ENCODE measurements around the gene SCMH1. TPM values are rescaled to one million over a fixed set of nuclear protein-coding genes. Genes with fewer than 3 reads are reported as not detected.
"Not testable (repeated sequence)": the region's sequence is repeated elsewhere in the genome, so short reads cannot be mapped to it uniquely, and the experiment has no call there.

Gene SCMH1
- total RNA-seq, 1 donor from 2014 or later = 25.5 TPM

GRCh38 chr1:41151846-41152245, 90.3 kb downstream of the SCMH1 start:
- DNase-seq (ENCODE audit: low read depth) = no peak
- TF ChIP-seq CTCF (conservative IDR thresholded peaks at IDR 0.05; ENCODE audit: low read depth, low read length) = no peak
- no peak overlapping the region for H3K4me3 ChIP-seq (ENCODE audit: low read depth, low read length)

GRCh38 chr1:41149570-41149969, 92.5 kb downstream of the SCMH1 start:
- DNase-seq (ENCODE audit: low read depth) = peak; percentile 82
- no peak overlapping the region for H3K4me3 ChIP-seq (ENCODE audit: low read depth, low read length)
- TF ChIP-seq CTCF (conservative IDR thresholded peaks at IDR 0.05; ENCODE audit: low read depth, low read length) = no peak

GRCh38 chr1:41144285-41144684, 97.8 kb downstream of the SCMH1 start:
- no peak for DNase-seq (ENCODE audit: low read depth)
- H3K4me3 ChIP-seq (ENCODE audit: low read depth, low read length) = no peak overlapping the region
- TF ChIP-seq CTCF (conservative IDR thresholded peaks at IDR 0.05; ENCODE audit: low read depth, low read length) = no peak

- TF ChIP-seq CTCF (conservative IDR thresholded peaks at IDR 0.05; ENCODE audit: low read depth, low read length) = no peak
- DNase-seq (ENCODE audit: low read depth) = no peak
- no peak overlapping the region for H3K4me3 ChIP-seq (ENCODE audit: low read depth, low read length)
Observed at GRCh38 chr1:41138549-41138948, 103.6 kb downstream of the SCMH1 start.

GRCh38 chr1:41135196-41135947, 106.7 kb downstream of the SCMH1 start:
- no peak for TF ChIP-seq CTCF (conservative IDR thresholded peaks at IDR 0.05; ENCODE audit: low read depth, low read length)
- DNase-seq (ENCODE audit: low read depth) = no peak
- no peak overlapping the region for H3K4me3 ChIP-seq (ENCODE audit: low read depth, low read length)

GRCh38 chr1:41134325-41134724, 107.8 kb downstream of the SCMH1 start:
- H3K4me3 ChIP-seq (ENCODE audit: low read depth, low read length); DNase-seq (ENCODE audit: low read depth): not testable (repeated sequence)

- TF ChIP-seq CTCF (conservative IDR thresholded peaks at IDR 0.05; ENCODE audit: low read depth, low read length) = peak; percentile 70
- no peak overlapping the region for H3K4me3 ChIP-seq (ENCODE audit: low read depth, low read length)
- DNase-seq (ENCODE audit: low read depth) = peak; percentile 80
Observed at GRCh38 chr1:41122851-41123518, 119.1 kb downstream of the SCMH1 start.

Data from epithelial cell of proximal tubule (primary cell).